GM23338 (cell line): ENCODE data around the gene FARSB. TPM values are rescaled to one million over a fixed set of nuclear protein-coding genes. Genes with fewer than 3 reads are reported as not detected.

Source experiments
- ATAC-seq: fragments of 200-7000 bp; cut with Tn5 transposase; 3 replicates; pipeline ENCODE4 v1.9.1; 2020
- DNase-seq: peaks from one replicate; pipeline ENCODE4 v3.0.0-alpha.2; 2015; ENCODE audit warnings: low spot score
- H2AFZ ChIP-seq: fragments of 200-600 bp; sonication (generic); 2 replicates; pipeline ENCODE4 v1.8.0; 2016; ENCODE audit warnings: antibody characterized with exemption, mild to moderate bottlenecking, moderate library complexity
- H3F3A ChIP-seq: fragments of 200-600 bp; sonication (generic); replicated peaks from 2 replicates; pipeline ENCODE4 v1.8.0; 2017; ENCODE audit warnings: antibody characterized with exemption, mixed run types, low read depth
- H3K27ac ChIP-seq: fragments of 200-600 bp; sonication (generic); 2 replicates; pipeline ENCODE4 v1.6.1; 2016; ENCODE audit warnings: low read depth
- H3K27me3 ChIP-seq: fragments of 200-600 bp; sonication (generic); 2 replicates; pipeline ENCODE4 v1.8.0; 2016; ENCODE audit warnings: mild to moderate bottlenecking, mixed run types, moderate library complexity; ENCODE audit not compliant: insufficient read depth
- H3K36me3 ChIP-seq: fragments of 200-600 bp; sonication (generic); 2 replicates; pipeline ENCODE4 v1.8.0; 2016; ENCODE audit warnings: mild to moderate bottlenecking; ENCODE audit not compliant: insufficient read depth
- H3K4me1 ChIP-seq: fragments of 200-600 bp; sonication (generic); 2 replicates; pipeline ENCODE4 v1.8.0; 2016; ENCODE audit warnings: mild to moderate bottlenecking, moderate library complexity; ENCODE audit not compliant: insufficient read depth
- H3K4me2 ChIP-seq: fragments of 200-600 bp; sonication (generic); 2 replicates; pipeline ENCODE4 v1.7.1; 2017; ENCODE audit warnings: mixed run types
- H3K4me3 ChIP-seq: fragments of 200-600 bp; sonication (generic); 2 replicates; pipeline ENCODE4 v1.6.1; 2016; ENCODE audit warnings: mixed run types
- H3K79me2 ChIP-seq: fragments of 200-600 bp; sonication (generic); replicated peaks from 2 replicates; pipeline ENCODE4 v1.8.0; 2017; ENCODE audit warnings: mild to moderate bottlenecking; ENCODE audit not compliant: insufficient read depth
- H3K9me2 ChIP-seq: fragments of 200-600 bp; sonication (generic); 2 replicates; pipeline ENCODE4 v1.8.0; 2017; ENCODE audit not compliant: insufficient read depth
- H4K20me1 ChIP-seq: fragments of 200-600 bp; sonication (generic); replicated peaks from 2 replicates; pipeline ENCODE4 v1.8.0; 2017; ENCODE audit warnings: mild to moderate bottlenecking; ENCODE audit not compliant: insufficient read depth
- H3K27ac Mint-ChIP-seq: 2 replicates; pipeline ENCODE4 v1.8.0; 2020; ENCODE audit warnings: inconsistent platforms, mild to moderate bottlenecking, moderate library complexity, mixed read lengths
- H3K27me3 Mint-ChIP-seq: 3 replicates; pipeline ENCODE4 v1.8.0; 2022; ENCODE audit warnings: low read depth, mild to moderate bottlenecking, moderate library complexity, mixed read lengths, inconsistent platforms; ENCODE audit not compliant: insufficient read depth, poor library complexity
- H3K36me3 Mint-ChIP-seq: 3 replicates; pipeline ENCODE4 v1.8.0; 2021; ENCODE audit warnings: low read depth, mild to moderate bottlenecking, inconsistent platforms, moderate library complexity, mixed read lengths
- H3K4me1 Mint-ChIP-seq: 3 replicates; pipeline ENCODE4 v1.8.0; 2020; ENCODE audit warnings: mild to moderate bottlenecking, inconsistent platforms, mixed read lengths
- H3K4me3 Mint-ChIP-seq: 3 replicates; pipeline ENCODE4 v1.8.0; 2021; ENCODE audit warnings: moderate library complexity, mild to moderate bottlenecking, inconsistent platforms, mixed read lengths
- H3K9me3 Mint-ChIP-seq: 3 replicates; pipeline ENCODE4 v1.8.0; 2020; ENCODE audit warnings: moderate library complexity, mild to moderate bottlenecking, inconsistent platforms, mixed read lengths
- CTCF ChIP-seq, 2 experiments: fragments of 200-600 bp in 1 of 2; sonication (generic) in 1 of 2; conservative IDR thresholded peaks; 2 replicates each; pipeline versions ENCODE4 v1.5.1 to v1.6.1; 2016 to 2017; ENCODE audit warnings: antibody characterized with exemption in 2 of 2, low read depth in 2 of 2, mild to moderate bottlenecking in 2 of 2, moderate library complexity in 1 of 2
- ETS1 ChIP-seq: IDR thresholded peaks from 2 replicates; pipeline ENCODE4 v1.6.1; 2016; ENCODE audit warnings: antibody characterized with exemption
- EZH2phosphoT487 ChIP-seq: fragments of 200-600 bp; sonication (generic); IDR thresholded peaks from one replicate; pipeline ENCODE4 v1.8.1; 2018; ENCODE audit warnings: antibody characterized with exemption; ENCODE audit not compliant: unreplicated experiment
- ZNF331 ChIP-seq: fragments of 250-450 bp; sonication (Bioruptor Pico); IDR thresholded peaks from 2 replicates; pipeline ENCODE4 v1.5.0; 2020; ENCODE audit warnings: low read depth, mild to moderate bottlenecking, moderate library complexity
- ZNF462 ChIP-seq: fragments of 250-450 bp; sonication (Bioruptor Pico); IDR thresholded peaks from 2 replicates; pipeline ENCODE4 v1.5.0; 2020; ENCODE audit warnings: mild to moderate bottlenecking, moderate library complexity
- polyA plus RNA-seq: library from polyadenylated mRNA; unstranded; fragments of >200 nt; fragmentation: Nextera tagmentation; extraction: Ambion mirVana; gene quantifications from 2 replicates; pipeline ENCODE4 v1.2.1, GENCODE V29; 2016
- total RNA-seq: library from RNA; depleted of rRNA; stranded (reverse); fragments of >200 nt; shearing (Covaris generic); gene quantifications from 2 replicates; pipeline ENCODE4 v1.2.3, GENCODE V29; 2014
- TF ChIP-seq, protein P1 (sequence below): IDR thresholded peaks from one replicate; pipeline ENCODE4 v1.6.1; 2018; ENCODE audit warnings: antibody characterized with exemption; ENCODE audit not compliant: unreplicated experiment

The FARSB gene
- total and polyA plus RNA-seq, 2 experiments from 2014 or later = 32.5 to 40.0 TPM

- no peak for TF ChIP-seq ETS1
- TF ChIP-seq ZNF331 (CRISPR knock-in tag) = no peak
- peak in 1 of 2 experiments; percentile 30; a peak in 2 of 4 replicates for TF ChIP-seq CTCF (conservative IDR thresholded peaks at IDR 0.05; ENCODE audit: low read depth in 2 of 2)
- TF ChIP-seq EZH2phosphoT487 = no peak
Measured at GRCh38 chr2:222671259-222672067, 15.6 kb upstream of the FARSB start, which contains the start of gene MOGAT1 (continued).

- Histone ChIP-seq H3K4me1 (peaks cover 9% of the 10 kb centered on the region; the same call in 1 of the 2 replicates), H3K4me2 (peak overlapping the region; percentile 94), H3K27ac (no peak overlapping the region), H4K20me1 (no peaks in the 10 kb centered on the region), H3K4me3 (peak overlapping the region; percentile 76), H3K79me2 (no peaks in the 10 kb centered on the region), H3F3A (0 out of 2 replicates have a peak, but pooled peaks cover 3% of the 10 kb centered on the region), H3K27me3 (peaks cover 39% of the 10 kb centered on the region), H3K36me3 (no peaks in the 10 kb centered on the region), H3K9me2 (no peaks in the 10 kb centered on the region), H2AFZ (peak overlapping the region; percentile 95)
- Mint-ChIP-seq H3K9me3 (no peaks in the 10 kb centered on the region; the same call in 2 of the 3 replicates), H3K27me3 (peaks cover 25% of the 10 kb centered on the region), H3K27ac (no peak overlapping the region), H3K4me1 (peaks cover 5% of the 10 kb centered on the region), H3K36me3 (no peaks in the 10 kb centered on the region), H3K4me3 (peak overlapping the region; percentile 77)
- DNase-seq (no peak), ATAC-seq (no peak)
- TF ChIP-seq ETS1 (no peak), EZH2phosphoT487 (no peak), ZNF462 (no peak), ZNF331 (CRISPR knock-in tag) (no peak)
- TF ChIP-seq, protein P1, sequence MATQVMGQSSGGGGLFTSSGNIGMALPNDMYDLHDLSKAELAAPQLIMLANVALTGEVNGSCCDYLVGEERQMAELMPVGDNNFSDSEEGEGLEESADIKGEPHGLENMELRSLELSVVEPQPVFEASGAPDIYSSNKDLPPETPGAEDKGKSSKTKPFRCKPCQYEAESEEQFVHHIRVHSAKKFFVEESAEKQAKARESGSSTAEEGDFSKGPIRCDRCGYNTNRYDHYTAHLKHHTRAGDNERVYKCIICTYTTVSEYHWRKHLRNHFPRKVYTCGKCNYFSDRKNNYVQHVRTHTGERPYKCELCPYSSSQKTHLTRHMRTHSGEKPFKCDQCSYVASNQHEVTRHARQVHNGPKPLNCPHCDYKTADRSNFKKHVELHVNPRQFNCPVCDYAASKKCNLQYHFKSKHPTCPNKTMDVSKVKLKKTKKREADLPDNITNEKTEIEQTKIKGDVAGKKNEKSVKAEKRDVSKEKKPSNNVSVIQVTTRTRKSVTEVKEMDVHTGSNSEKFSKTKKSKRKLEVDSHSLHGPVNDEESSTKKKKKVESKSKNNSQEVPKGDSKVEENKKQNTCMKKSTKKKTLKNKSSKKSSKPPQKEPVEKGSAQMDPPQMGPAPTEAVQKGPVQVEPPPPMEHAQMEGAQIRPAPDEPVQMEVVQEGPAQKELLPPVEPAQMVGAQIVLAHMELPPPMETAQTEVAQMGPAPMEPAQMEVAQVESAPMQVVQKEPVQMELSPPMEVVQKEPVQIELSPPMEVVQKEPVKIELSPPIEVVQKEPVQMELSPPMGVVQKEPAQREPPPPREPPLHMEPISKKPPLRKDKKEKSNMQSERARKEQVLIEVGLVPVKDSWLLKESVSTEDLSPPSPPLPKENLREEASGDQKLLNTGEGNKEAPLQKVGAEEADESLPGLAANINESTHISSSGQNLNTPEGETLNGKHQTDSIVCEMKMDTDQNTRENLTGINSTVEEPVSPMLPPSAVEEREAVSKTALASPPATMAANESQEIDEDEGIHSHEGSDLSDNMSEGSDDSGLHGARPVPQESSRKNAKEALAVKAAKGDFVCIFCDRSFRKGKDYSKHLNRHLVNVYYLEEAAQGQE = no peak
Measured at GRCh38 chr2:222670191-222671038, 14.5 kb upstream of the FARSB start.
